PFSK-1 (cell line): ENCODE measurements around the gene CCDC63.

Experiments used
- FOXP2 ChIP-seq: optimal IDR thresholded peaks from 2 replicates; pipeline ENCODE3; 2011; ENCODE audit warnings: borderline replicate concordance, control low read depth, inconsistent platforms; ENCODE audit not compliant: insufficient read depth; ENCODE audit errors: extremely low read length, extremely low read depth
- POLR2AphosphoS5 ChIP-seq: IDR thresholded peaks from 2 replicates; pipeline ENCODE4 v1.6.1; 2012; ENCODE audit warnings: low read depth, mild to moderate bottlenecking, control low read depth, low read length, moderate library complexity
- SIN3A ChIP-seq: IDR thresholded peaks from 2 replicates; pipeline ENCODE4 v1.6.1; 2012; ENCODE audit warnings: mild to moderate bottlenecking, low read length, moderate library complexity, borderline replicate concordance; ENCODE audit not compliant: insufficient read depth
- TAF1 ChIP-seq: IDR thresholded peaks from 2 replicates; pipeline ENCODE4 v1.6.1; 2012; ENCODE audit warnings: low read length, control low read depth, borderline replicate concordance; ENCODE audit not compliant: insufficient read depth
- TF ChIP-seq, protein P1 (sequence below), 2 experiments: IDR thresholded peaks; 2 replicates each; pipeline versions ENCODE4 v1.6.1 to v1.8.0; 2011 to 2012; ENCODE audit warnings: low read depth in 2 of 2, low read length in 2 of 2, control low read depth in 1 of 2, inconsistent platforms in 1 of 2, mild to moderate bottlenecking in 1 of 2, moderate library complexity in 1 of 2; ENCODE audit not compliant: insufficient read depth in 1 of 2

CCDC63 gene

GRCh38 chr12:110921262-110921661, 74.5 kb downstream of the CCDC63 start:
- TF ChIP-seq TAF1, result no peak
- TF ChIP-seq SIN3A, result no peak
- TF ChIP-seq, protein P1, sequence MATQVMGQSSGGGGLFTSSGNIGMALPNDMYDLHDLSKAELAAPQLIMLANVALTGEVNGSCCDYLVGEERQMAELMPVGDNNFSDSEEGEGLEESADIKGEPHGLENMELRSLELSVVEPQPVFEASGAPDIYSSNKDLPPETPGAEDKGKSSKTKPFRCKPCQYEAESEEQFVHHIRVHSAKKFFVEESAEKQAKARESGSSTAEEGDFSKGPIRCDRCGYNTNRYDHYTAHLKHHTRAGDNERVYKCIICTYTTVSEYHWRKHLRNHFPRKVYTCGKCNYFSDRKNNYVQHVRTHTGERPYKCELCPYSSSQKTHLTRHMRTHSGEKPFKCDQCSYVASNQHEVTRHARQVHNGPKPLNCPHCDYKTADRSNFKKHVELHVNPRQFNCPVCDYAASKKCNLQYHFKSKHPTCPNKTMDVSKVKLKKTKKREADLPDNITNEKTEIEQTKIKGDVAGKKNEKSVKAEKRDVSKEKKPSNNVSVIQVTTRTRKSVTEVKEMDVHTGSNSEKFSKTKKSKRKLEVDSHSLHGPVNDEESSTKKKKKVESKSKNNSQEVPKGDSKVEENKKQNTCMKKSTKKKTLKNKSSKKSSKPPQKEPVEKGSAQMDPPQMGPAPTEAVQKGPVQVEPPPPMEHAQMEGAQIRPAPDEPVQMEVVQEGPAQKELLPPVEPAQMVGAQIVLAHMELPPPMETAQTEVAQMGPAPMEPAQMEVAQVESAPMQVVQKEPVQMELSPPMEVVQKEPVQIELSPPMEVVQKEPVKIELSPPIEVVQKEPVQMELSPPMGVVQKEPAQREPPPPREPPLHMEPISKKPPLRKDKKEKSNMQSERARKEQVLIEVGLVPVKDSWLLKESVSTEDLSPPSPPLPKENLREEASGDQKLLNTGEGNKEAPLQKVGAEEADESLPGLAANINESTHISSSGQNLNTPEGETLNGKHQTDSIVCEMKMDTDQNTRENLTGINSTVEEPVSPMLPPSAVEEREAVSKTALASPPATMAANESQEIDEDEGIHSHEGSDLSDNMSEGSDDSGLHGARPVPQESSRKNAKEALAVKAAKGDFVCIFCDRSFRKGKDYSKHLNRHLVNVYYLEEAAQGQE (IDR thresholded peaks at IDR 0.05; ENCODE audit: insufficient read depth in 1 of 2, low read depth in 2 of 2, low read length in 2 of 2), result no peak
- TF ChIP-seq FOXP2, result no peak
- TF ChIP-seq POLR2AphosphoS5, result no peak

- TF ChIP-seq, protein P1 (IDR thresholded peaks at IDR 0.05; ENCODE audit: insufficient read depth in 1 of 2, low read depth in 2 of 2, low read length in 2 of 2), result no peak
- TF ChIP-seq POLR2AphosphoS5 (no peak), FOXP2 (no peak), TAF1 (no peak), SIN3A (no peak)
Measured at GRCh38 chr12:110922652-110923051, 75.9 kb downstream of the CCDC63 start.

- TF ChIP-seq, protein P1 (IDR thresholded peaks at IDR 0.05; ENCODE audit: insufficient read depth in 1 of 2, low read depth in 2 of 2, low read length in 2 of 2), result no peak
- TF ChIP-seq SIN3A (no peak), FOXP2 (no peak), TAF1 (no peak), POLR2AphosphoS5 (no peak)
Measured at GRCh38 chr12:110923192-110923591, 76.4 kb downstream of the CCDC63 start.

GRCh38 chr12:110923692-110924334, 77.0 kb downstream of the CCDC63 start:
- TF ChIP-seq SIN3A (no peak), TAF1 (no peak), FOXP2 (no peak), POLR2AphosphoS5 (no peak)
- TF ChIP-seq, protein P1 (IDR thresholded peaks at IDR 0.05; ENCODE audit: insufficient read depth in 1 of 2, low read depth in 2 of 2, low read length in 2 of 2), result no peak

GRCh38 chr12:110927546-110927945, 80.8 kb downstream of the CCDC63 start:
- TF ChIP-seq SIN3A (no peak), TAF1 (no peak), FOXP2 (no peak), POLR2AphosphoS5 (no peak)
- TF ChIP-seq, protein P1 (IDR thresholded peaks at IDR 0.05; ENCODE audit: insufficient read depth in 1 of 2, low read depth in 2 of 2, low read length in 2 of 2), result no peak
